Measurements from ENCODE around the gene MYCBP.

GRCh38 chr1:38915352-38915948 is 42.3 kb upstream of the MYCBP start:
- no peak for TF ChIP-seq EP300 (IDR thresholded peaks at IDR 0.05)
- no peak for TF ChIP-seq CTCF (IDR thresholded peaks at IDR 0.05)
- TF ChIP-seq POLR2A (IDR thresholded peaks at IDR 0.05) = no peak

Measured in sigmoid colon (tissue), 4 donors.